Stimulated activated CD8-positive, alpha-beta memory T cell treated with anti-CD3 and anti-CD28 coated beads, Interleukin-4, amount 100 ng/mL, for 4 hours (primary cell): ENCODE results near the gene RAB18.
"Not testable (repeated sequence)": the region's sequence is repeated elsewhere in the genome, so short reads cannot be mapped to it uniquely, and the experiment has no call there.

Source experiments
- DNase-seq, 2 donors: peaks; one replicate each; pipeline ENCODE4 v3.0.0-alpha.2; 2020; ENCODE audit warnings: low read depth in 2 of 2, low spot score in 1 of 2

The RAB18 gene

DNA sequence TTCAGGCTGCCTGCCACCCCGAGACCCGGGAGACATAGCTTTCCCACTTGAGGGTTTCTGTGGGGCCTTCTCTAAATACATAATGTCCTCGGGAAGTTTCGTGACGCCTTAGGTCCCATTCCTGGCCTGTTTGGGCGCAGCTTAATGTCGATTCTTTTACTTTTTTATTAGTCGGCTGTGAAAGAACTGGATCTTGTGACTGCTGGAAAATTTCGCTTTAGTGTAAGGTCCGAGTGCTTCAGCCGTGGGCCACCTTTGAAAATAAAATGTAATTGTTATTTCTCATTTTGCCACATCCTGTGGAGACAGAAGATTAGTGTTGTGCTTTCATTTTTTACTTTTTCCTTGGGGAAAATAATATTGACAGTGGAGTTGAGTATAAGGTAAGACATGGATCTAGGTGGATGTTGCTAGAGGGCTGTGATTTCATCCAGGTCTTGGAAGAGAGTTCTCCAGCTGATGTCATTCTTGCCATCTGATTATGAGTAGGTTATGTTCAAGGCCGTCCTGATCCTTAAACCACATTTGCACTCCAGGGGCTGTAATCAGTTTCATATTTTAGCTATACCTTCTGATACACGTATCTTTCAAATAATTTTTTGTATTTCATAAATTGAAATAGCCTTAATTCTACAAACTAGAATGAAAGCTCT is 830 bp downstream of the RAB18 start:
- no peak for DNase-seq

DNA sequence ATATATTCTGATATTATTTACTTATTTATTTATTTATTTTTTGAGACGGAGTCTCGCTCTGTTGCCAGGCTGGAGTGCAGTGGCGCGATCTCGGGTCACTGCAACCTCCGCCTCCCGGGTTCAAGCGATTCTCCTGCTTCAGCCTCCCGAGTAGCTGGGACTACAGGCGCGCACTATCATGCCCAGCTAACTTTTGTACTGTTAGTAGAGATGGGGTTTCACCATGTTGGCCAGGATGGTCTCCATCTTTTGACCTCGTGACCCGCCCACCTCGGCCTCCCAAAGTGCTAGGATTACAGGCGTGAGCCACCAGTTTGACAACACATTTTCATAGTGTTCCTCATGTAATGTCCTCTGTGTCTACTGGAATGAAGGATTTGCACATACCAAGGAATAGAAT is 1.4 kb downstream of the RAB18 start:
- DNase-seq, result not testable (repeated sequence)

DNA sequence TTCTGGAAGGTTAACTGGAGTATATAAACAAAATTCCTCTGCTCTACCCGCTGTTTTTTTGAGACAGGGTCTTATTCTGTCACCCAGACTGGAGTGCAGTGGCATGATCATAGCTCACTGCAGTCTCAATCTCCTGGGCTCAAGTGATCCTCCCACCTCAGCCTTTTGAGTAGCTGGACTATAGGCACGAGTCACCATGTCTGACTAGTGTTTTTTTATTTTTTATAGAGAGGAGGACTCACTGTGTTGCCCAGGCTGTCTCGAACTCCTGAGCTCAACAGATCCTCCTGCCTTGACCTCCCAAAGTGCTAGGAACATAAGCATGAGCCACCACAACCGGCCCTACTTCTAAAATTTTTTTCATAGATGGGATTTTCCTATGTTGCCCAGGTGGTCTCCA is 2.2 kb downstream of the RAB18 start:
- DNase-seq, result no peak

DNA sequence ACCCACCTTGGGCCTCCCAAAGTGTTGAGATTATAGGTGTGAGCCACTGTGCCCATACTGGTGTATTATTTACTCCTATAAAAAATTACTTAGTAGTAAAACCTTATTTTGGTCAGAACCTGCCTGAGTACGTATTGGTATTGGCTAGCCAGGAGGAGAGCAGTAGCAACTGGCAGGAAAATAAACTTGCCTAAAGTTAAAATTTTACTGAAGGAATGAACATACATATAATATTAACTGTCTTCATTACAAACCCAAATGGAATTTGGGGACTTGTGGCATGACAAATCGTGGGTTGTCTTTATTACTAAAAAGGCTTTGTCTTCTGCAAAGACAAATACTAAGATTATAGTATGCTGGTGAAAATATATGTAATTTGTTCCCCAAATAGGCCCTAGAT is 8.4 kb downstream of the RAB18 start:
- DNase-seq, result no peak

DNA sequence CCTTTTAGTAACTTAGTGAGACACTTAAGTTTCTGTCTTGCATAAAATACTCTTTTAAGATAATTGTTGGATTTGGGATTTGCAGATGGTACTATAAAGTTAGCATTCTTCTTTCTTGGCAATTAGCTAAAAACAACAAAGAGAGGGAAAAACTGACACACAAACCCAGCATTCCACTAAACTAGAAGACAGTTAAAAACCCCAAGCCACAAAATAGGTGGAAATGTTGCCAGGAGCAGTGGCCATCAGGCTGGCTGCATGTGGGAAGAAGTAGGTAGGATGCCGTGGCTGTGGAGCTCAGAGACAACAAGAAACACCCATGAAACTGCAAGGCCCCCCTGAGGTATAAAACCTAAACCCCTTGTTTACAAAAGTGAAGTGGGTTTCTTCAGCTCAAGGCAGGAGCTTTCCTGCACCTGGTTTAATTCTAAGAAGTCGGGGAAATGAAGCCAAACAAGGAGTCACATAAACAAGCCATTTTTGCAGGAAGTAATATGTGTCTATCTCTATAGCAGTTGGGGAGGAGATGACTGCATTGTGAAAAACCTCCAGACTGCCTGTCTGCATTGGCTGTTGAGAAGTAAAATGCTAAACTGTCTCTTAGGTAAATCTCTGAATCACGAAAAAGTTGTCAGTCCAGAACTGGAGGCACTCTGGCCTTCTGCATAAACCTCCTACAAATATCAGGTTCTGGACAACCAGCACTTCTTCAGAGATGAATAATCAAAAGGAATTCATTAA is 9.5 kb downstream of the RAB18 start:
- no peak for DNase-seq

DNA sequence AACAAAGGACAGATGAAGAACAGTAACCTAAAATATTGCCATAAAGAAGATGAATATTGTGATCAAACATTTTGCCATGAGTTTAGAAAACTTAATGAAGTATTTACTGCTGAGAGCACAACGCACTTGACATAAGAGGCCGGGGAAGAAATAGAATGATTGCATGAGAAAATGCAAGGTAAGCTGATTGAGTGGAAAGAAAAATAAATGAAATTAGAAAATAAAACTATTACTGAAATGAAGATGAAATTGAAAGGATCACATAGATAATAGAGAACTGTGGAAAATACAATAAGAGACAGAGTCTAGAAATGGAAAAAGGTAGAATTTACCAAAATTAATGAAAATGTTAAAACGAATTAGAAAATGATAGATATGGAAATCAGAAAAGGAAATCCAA is 10.1 kb downstream of the RAB18 start:
- no peak for DNase-seq

DNA sequence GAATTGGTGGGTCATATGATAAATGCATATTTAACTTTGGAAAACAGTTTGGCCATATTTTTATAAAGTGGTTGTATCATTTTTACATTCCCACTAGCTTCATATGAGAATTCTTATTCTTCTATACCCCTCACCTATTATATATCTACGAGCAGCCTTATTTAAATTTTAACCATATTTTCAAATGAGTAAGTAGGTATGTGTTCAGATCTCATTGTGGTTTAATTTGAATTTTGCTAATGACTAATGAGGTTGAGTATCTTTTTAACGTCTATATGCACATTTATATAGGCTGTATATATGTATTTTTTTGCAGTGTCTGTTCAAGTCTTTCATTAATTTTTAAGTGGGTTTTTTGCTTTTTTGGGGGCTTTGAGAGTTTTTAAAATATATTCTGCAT is 14.2 kb downstream of the RAB18 start:
- no peak for DNase-seq

DNA sequence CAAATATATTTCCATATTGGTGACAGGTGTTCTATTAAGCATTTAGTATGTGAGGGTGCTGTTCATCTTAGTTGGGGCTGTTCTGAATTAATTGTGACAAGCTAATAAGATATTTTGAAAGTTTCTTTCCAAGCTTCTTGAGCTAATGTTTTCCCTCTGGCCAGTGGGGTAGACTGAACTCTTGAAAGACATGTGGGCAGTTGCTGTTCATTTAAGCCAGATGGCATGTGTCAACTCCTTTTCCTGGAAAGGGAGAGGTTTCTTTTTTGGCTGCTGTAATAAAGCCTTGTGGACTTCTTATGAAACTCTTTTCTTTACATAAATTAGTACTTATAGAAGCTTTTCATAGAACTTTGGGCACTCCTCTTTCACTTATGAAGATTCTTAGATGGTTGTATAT is 21.7 kb downstream of the RAB18 start:
- DNase-seq, result no peak

DNA sequence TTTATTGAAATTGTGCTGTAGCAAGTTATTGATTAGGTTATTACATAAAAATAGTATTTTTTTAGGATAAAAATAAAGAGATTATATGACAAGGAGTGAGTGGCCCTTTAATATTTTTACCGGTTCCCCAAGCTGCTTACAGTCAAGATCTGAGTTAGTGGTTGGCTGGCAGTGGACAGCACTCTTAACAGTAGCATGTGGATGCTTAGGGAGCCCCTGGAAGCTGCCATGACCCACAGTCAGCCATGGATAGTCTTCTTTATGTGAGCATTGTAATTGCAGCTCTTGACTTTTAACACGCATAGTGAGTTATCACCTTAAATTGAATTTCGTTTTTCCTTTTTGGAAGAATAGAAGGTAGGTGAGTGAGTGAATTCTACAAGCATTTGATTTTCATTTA is 22.1 kb downstream of the RAB18 start:
- no peak for DNase-seq

DNA sequence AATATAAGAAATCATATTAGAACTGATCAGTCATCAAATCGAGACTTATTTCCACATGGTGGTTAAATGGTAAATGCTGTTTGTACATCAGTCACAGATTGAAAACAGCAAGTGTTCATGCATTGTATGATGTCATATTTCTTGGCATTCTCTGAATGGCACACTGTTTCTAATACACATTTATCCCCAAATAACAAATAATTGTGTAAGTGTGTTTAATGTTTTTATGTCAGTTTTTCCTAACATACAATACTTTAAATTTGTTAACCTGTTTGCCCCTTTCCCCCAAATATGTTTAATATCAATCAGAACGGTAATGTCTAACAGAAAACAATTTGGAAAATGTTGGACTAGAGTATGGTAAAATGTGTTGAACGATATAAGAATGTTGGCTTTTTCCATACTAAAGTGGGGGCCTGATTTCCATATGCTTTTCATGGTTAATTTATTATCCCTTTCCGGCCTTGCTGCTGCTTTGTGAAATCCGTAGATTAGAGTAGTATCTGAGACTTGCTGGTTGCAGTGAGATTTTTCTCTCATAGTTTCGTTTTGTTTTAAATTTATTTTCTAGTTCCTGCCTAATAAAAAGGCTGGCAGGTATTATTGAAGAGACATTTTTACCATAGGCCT is 23.7 kb downstream of the RAB18 start:
- no peak for DNase-seq

DNA sequence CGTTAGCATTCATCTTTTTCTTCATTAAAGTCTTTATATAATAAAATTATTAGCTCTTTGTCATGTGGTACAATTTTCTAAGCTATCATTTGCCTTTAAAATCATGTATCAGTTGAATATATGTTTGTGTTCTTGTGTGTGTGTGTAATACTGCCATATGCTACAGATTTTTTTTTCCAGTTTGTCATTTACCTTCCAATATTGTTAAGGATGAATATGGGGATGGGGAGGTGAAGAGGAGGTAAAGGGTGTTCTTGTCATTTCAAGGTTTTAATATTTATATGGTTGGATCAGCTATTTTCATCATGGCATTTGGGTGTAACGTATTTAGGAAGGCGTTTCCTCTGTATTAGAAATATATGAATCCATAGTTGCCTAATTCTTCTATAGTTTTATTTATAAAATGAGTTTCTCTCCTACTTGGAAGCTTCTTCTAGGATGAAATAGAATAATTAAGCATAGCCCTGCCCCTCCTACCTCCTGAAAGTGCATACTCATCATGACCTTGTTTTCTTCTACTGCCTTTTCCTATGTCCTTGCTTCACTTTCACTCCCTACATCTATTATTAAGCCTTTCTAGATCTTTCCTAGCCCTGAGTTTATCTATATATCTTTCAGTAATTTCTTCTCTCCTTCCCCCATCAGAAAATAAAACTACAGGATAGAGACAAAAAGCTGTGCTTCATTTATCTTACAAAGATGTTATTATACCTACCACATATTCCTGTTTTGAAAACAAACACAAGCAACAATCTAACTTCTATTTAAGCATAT is 25.1 kb downstream of the RAB18 start:
- no peak for DNase-seq

DNA sequence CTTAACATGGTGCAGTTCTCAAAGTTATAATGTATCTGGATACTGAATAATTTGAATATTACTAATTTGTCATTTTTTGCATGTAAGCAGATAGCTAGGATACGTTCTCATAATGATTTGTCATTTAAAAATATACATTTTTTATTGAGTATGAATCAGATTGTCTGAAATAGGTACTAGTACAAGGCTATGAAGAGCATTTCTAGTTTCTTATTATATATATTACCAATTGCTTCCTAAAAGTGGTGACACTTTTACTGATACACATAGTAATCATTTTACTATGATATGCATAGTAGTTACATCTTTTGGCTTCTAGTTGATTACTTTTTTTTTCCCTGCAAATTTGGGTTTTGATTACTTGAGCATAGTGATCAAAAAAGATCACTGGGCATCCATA is 26.4 kb downstream of the RAB18 start:
- DNase-seq, result no peak

DNA sequence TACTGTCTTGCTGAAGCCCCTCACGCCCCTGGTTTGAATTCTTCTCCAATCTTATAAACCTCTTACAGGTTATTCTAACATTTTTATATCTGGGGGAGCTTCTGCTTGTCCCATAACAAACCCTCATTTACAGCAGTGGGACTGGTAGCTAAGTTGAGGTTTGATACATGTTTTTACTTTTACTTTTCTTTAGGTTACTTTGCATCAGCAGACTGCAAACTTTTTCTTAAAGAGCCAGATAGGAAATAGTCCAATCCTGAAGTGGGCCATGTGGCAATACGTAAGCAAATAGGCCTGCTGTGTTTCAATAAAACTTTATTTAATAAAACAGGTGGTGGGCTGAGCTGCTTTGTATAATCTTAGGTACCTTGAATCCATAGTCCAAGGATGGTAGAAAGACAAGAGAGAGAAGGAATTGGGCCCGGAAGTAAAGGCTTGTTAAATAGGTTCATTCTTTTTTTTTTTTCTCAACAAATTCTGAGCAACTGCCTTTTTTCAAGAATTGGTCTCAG is 27.3 kb downstream of the RAB18 start:
- no peak for DNase-seq

DNA sequence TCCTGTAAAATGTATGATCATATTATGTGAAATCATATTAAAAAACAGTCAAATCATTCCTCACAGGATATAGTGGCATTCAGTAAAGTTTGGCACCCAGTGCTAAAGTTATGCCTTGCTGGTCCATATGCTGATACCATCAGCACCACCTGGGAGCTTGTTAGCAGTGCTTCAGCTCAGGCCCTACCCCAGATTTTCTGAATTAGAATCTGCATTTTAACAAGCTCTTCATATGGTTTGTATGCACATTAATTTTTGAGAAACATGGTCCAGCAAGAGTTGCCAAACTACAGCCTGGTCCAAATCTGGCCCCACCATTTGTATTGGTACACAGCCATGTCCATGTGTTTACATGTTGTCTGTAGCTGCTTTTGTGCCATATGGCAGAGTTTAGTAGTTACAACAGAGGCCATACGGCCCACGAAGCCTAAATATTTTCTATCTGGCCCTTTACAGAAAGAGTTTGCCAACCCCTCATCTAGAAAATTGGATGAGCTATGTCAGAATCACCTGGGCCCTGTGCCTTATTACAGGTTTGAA is 30.1 kb downstream of the RAB18 start:
- no peak for DNase-seq

DNA sequence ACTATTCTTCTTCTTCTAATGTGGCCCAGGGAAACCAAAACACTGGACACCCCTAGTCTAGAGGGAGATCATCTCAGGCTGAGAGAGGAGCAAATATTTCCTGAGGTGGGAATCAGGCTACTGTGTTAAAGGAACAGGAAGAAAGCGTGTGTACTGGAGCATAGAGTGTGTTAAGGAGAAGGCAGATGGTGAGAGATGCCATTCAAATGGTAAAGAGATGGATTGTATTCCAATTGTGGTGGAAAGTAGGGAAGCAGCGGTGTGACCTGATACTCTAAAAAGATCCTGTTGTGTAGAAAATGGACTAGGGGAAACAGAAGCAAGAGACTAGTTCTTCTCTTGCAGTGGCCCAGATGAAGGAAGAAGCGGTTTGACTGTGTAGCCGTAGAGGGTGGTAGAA is 31.2 kb downstream of the RAB18 start:
- no peak for DNase-seq

DNA sequence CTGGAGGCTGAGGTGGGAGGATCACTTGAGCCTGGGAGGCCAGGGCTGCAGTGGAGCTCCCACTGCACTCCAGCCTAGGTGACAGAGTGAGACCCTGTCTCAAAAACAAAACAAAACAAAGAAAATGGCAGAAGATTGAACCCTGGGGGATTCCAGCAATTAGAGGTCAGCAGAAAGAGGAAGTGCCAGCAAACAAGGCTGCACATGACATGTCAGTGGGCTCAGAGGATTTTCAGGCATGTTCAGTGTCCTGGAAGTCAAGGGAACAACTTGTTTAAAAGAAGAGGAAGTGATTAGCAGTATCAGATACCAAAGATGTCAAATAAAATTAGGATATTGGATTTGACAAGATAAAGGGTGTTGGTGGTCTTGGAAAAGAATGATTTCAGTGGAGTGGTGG is 32.3 kb downstream of the RAB18 start:
- DNase-seq, result no peak

DNA sequence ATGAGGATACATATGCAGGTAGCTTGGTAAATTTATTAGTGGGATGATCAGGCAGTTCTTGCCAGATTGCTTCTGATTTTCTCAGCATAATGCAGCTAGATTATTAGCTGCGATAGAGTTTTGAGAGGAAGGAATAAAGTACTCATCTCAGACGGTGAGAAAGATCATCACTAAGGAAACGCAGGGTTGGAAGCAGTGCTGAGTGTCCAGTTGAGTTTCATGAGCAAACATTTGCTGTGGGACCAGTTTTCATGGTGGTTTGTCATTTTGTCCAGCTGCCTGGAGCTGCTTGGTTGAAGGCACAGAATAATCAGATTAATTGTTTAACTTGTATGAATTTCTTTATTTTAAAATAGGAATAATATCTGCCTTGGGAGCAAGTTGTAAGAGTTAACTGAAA is 33.1 kb downstream of the RAB18 start:
- no peak for DNase-seq

DNA sequence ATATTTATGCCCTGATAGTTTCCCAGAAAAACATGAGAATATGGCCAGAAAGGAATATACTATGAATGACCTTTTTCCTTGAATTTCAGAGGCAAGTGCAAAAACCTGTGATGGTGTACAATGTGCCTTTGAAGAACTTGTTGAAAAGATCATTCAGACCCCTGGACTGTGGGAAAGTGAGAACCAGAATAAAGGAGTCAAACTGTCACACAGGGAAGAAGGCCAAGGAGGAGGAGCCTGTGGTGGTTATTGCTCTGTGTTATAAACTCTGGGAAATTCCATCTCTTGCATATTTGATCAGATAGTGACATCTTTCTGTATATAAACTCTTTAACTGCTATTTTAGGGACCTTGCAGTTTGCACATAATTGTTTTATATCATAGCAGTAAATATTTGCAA is 33.7 kb downstream of the RAB18 start:
- no peak for DNase-seq

DNA sequence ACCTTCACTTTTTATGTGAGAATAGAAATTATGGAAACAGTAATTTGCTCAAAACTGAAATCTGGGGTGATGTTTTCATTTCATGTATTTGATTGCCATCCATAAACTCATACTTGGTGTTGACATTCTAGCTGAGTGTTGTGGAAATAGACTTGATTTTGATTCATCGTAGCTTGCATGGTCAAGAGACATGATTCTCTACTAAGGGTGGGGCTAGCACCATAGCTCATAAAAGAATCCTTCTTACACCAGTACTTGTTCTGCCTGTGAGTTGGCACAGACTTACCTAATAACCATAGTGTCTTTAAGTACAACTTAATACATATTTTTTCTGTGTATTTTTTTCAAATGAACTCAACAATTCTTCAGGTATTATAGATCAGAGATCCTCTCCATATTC is 36.6 kb downstream of the RAB18 start:
- no peak for DNase-seq

DNA sequence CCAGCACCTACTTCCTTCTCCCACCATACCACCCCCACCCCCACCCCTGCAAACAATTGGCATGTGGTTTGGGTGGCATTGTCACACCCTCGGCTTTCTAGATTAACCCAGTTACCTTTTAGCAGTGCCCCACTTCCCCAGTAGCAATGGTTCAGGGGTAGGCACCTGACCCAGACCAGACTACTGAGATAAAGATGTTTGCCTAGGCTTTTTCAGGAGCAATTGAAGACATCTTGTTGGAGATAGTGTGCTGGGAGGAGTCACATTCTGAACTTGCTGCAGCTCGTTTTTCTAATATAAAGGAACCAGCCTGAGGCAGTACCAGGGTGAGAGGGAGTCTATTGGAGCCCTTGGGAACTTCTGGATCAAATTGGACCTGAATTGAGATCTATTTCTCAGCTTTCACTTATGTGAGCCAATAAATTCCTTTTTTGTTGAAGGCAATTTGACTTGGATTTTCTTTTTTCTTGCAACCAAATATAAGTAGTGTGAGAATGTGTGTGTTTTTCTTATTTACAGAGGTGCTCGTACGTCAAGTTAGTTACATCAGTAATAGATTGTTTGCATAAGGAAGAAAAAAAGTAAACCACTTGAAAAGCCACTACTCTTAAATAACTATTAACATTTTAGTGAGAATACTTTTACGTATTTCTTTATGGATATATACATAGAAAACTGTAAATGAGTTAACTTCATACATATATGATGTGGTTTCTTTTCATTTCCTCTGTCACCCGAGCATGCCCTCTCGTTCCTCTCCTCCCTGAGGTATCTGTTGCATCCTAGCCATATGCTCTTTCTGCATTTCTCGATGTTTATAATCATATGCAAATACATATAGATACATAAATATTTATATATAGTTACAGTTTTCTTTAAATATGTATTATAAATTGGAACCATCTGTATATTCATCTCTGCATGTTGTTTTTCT is 38.0 kb downstream of the RAB18 start:
- DNase-seq, result no peak
